Putamen (tissue), 1 donor: Measurements from ENCODE around the gene SYNE4.
"Not testable (repeated sequence)": the region's sequence is repeated elsewhere in the genome, so short reads cannot be mapped to it uniquely, and the experiment has no call there.

Experiments used
- DNase-seq: peaks from one replicate; pipeline ENCODE4 v3.0.0-alpha.2; 2016; ENCODE audit warnings: low spot score

Gene SYNE4

GRCh38 chr19:35990156-35990555 lies 18.5 kb downstream of the SYNE4 start:
- no peak for DNase-seq

GRCh38 chr19:35988824-35989223 lies 19.8 kb downstream of the SYNE4 start:
- no peak for DNase-seq

GRCh38 chr19:35987571-35987896 lies 21.1 kb downstream of the SYNE4 start:
- no peak for DNase-seq

GRCh38 chr19:35986664-35987570 lies 21.7 kb downstream of the SYNE4 start:
- no peak for DNase-seq

GRCh38 chr19:35986111-35986510 lies 22.5 kb downstream of the SYNE4 start:
- no peak for DNase-seq

GRCh38 chr19:35983177-35983576 lies 25.4 kb downstream of the SYNE4 start:
- DNase-seq = no peak

GRCh38 chr19:35980997-35981396 lies 27.6 kb downstream of the SYNE4 start:
- not testable (repeated sequence) for DNase-seq

GRCh38 chr19:35978832-35979365 lies 29.7 kb downstream of the SYNE4 start:
- no peak for DNase-seq

GRCh38 chr19:35978271-35978670 lies 30.3 kb downstream of the SYNE4 start:
- no peak for DNase-seq

- no peak for DNase-seq
Measured at GRCh38 chr19:35977446-35978222, 31.0 kb downstream of the SYNE4 start.

- DNase-seq = no peak
Measured at GRCh38 chr19:35975608-35976214, 32.9 kb downstream of the SYNE4 start.

GRCh38 chr19:35973487-35973886 lies 35.1 kb downstream of the SYNE4 start:
- DNase-seq = no peak

GRCh38 chr19:35966771-35967170 lies 41.8 kb downstream of the SYNE4 start:
- DNase-seq = no peak

- DNase-seq = no peak
Measured at GRCh38 chr19:35963514-35963913, 45.1 kb downstream of the SYNE4 start.

GRCh38 chr19:35960432-35960972 lies 48.1 kb downstream of the SYNE4 start:
- DNase-seq = no peak

- DNase-seq = no peak
Measured at GRCh38 chr19:35959968-35960320, 48.7 kb downstream of the SYNE4 start.

GRCh38 chr19:35959040-35959967 lies 49.3 kb downstream of the SYNE4 start:
- DNase-seq = peak; percentile 68

GRCh38 chr19:35958660-35959039 lies 50.0 kb downstream of the SYNE4 start:
- DNase-seq = no peak

- not testable (repeated sequence) for DNase-seq
Measured at GRCh38 chr19:35957411-35957810, 51.2 kb downstream of the SYNE4 start.

GRCh38 chr19:35955881-35956634 lies 52.6 kb downstream of the SYNE4 start:
- no peak for DNase-seq
